ENCODE results near the gene CALR3. TPM values are rescaled to one million over a fixed set of nuclear protein-coding genes. Genes with fewer than 3 reads are reported as not detected.

The CALR3 gene
- total and polyA plus RNA-seq, 10 of the 15 experiments (the other 5 are each of a cell fraction or from before 2014, with no cell fraction given), result 0.05 to 0.45 (median 0.12) TPM; not detected in 2

- no peaks in the 10 kb centered on the region for H3K27me3 ChIP-seq (replicated peaks in 1 of 2; ENCODE audit: control insufficient read depth in 2 of 2, insufficient read depth in 2 of 2, low read length in 1 of 2)
- SMC1A ChIA-PET (ENCODE audit: uncharacterized antibody, unreplicated experiment), result interaction anchor here (0.5 to 1.8 kb wide), 3 partner anchors 10 to 59 kb away, joined by 3 to 4 read pairs (median 3); partner anchors contain the start of genes C19orf44 and CALR3
- TF ChIP-seq REST (IDR thresholded peaks at IDR 0.05; ENCODE audit: low read depth, low read length) (no peak), YY1 (IDR thresholded peaks at IDR 0.05; ENCODE audit: low read depth, low read length) (no peak), FOS (IDR thresholded peaks at IDR 0.05; ENCODE audit: borderline replicate concordance, extremely low read depth, insufficient read length) (no peak), EP300 (IDR thresholded peaks at IDR 0.05; ENCODE audit: borderline replicate concordance in 1 of 2, control insufficient read depth in 1 of 2, low read depth in 2 of 2, low read length in 2 of 2) (no peak), NBN (IDR thresholded peaks at IDR 0.05) (no peak), RUNX3 (IDR thresholded peaks at IDR 0.05; ENCODE audit: low read length) (no peak), PML (IDR thresholded peaks at IDR 0.05; ENCODE audit: low read length) (no peak), SIN3A (IDR thresholded peaks at IDR 0.05; ENCODE audit: low read depth, low read length) (no peak)
- TF ChIP-seq, protein P1, sequence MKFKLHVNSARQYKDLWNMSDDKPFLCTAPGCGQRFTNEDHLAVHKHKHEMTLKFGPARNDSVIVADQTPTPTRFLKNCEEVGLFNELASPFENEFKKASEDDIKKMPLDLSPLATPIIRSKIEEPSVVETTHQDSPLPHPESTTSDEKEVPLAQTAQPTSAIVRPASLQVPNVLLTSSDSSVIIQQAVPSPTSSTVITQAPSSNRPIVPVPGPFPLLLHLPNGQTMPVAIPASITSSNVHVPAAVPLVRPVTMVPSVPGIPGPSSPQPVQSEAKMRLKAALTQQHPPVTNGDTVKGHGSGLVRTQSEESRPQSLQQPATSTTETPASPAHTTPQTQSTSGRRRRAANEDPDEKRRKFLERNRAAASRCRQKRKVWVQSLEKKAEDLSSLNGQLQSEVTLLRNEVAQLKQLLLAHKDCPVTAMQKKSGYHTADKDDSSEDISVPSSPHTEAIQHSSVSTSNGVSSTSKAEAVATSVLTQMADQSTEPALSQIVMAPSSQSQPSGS (IDR thresholded peaks at IDR 0.05; ENCODE audit: low read length), result no peak
- TF ChIP-seq, protein P2, sequence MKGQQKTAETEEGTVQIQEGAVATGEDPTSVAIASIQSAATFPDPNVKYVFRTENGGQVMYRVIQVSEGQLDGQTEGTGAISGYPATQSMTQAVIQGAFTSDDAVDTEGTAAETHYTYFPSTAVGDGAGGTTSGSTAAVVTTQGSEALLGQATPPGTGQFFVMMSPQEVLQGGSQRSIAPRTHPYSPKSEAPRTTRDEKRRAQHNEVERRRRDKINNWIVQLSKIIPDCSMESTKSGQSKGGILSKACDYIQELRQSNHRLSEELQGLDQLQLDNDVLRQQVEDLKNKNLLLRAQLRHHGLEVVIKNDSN (IDR thresholded peaks at IDR 0.05; ENCODE audit: borderline replicate concordance, extremely low read length, insufficient read depth, low read depth, low read length), result no peak
- H3K4me2 ChIP-seq (ENCODE audit: control insufficient read depth, insufficient read depth), result no peak overlapping the region
- H3K4me3 ChIP-seq, result no peak overlapping the region
- H3K4me1 ChIP-seq (ENCODE audit: control insufficient read depth, insufficient read depth, low read length), result no peaks in the 10 kb centered on the region
- H3K9me3 ChIP-seq (replicated peaks; ENCODE audit: control insufficient read depth, insufficient read depth, low read length), result no peaks in the 10 kb centered on the region
- no peak for FAIRE-seq
- no peak overlapping the region for H3K27ac ChIP-seq (ENCODE audit: control insufficient read depth, insufficient read depth)
- DNase-seq (ENCODE audit: low read depth, low spot score), result no peak
- ATAC-seq, result no peak
- 88% methylated on average over 14 of the region's 14 CpGs for WGBS (ENCODE audit: insufficient coverage, insufficient replicate concordance, low lambda C conversion rate, missing lambda C conversion rate)
- H3K36me3 ChIP-seq (ENCODE audit: control insufficient read depth in 2 of 2, insufficient read depth in 2 of 2, low read length in 1 of 2), result peaks cover 27 to 71% of the 10 kb centered on the region in 2 experiments
- H3K79me2 ChIP-seq (ENCODE audit: control insufficient read depth, insufficient read depth, low read length), result no peaks in the 10 kb centered on the region
- CTCF ChIA-PET, result interaction anchor here (0.6 to 1.8 kb wide), 5 partner anchors 60 to 333 kb away, joined by 3 to 6 read pairs (median 4); no protein-coding TSS in a partner anchor
- intact Hi-C loops (cut with micrococcal nuclease; ENCODE audit: unreplicated experiment), result no loop called here
- POLR2A ChIA-PET, result interaction anchor here (0.5 kb wide), 1 partner anchor 123 kb away, joined by 5 read pairs; no protein-coding TSS in a partner anchor
- BruUV-seq (replicated peaks), result TSS peak; percentile 47
- H2AFZ ChIP-seq (ENCODE audit: control insufficient read depth, low read depth, low read length), result no peak overlapping the region
- RAD21 ChIA-PET (ENCODE audit: unreplicated experiment), result interaction anchor here (0.6 to 1.4 kb wide), 3 partner anchors 47 to 137 kb away, joined by 3 read pairs; no protein-coding TSS in a partner anchor
- in situ Hi-C loops (cut with MboI), result no loop called here
- no peak overlapping the region for H3K9ac ChIP-seq (ENCODE audit: control insufficient read depth, insufficient read depth, low read length)
- no peaks in the 10 kb centered on the region for H4K20me1 ChIP-seq (ENCODE audit: control insufficient read depth, insufficient read depth)
These were observed 31.5 kb upstream of the CALR3 start for GRCh38 chr19:16527334-16527935.

Measured in GM12878 (cell line).